Measurements from ENCODE around the gene RCOR1. TPM values are rescaled to one million over a fixed set of nuclear protein-coding genes. Genes with fewer than 3 reads are reported as not detected.

RCOR1 gene
- total and polyA plus RNA-seq, 11 donors, result 2.7 to 20.9 (median 12.1) TPM

DNA sequence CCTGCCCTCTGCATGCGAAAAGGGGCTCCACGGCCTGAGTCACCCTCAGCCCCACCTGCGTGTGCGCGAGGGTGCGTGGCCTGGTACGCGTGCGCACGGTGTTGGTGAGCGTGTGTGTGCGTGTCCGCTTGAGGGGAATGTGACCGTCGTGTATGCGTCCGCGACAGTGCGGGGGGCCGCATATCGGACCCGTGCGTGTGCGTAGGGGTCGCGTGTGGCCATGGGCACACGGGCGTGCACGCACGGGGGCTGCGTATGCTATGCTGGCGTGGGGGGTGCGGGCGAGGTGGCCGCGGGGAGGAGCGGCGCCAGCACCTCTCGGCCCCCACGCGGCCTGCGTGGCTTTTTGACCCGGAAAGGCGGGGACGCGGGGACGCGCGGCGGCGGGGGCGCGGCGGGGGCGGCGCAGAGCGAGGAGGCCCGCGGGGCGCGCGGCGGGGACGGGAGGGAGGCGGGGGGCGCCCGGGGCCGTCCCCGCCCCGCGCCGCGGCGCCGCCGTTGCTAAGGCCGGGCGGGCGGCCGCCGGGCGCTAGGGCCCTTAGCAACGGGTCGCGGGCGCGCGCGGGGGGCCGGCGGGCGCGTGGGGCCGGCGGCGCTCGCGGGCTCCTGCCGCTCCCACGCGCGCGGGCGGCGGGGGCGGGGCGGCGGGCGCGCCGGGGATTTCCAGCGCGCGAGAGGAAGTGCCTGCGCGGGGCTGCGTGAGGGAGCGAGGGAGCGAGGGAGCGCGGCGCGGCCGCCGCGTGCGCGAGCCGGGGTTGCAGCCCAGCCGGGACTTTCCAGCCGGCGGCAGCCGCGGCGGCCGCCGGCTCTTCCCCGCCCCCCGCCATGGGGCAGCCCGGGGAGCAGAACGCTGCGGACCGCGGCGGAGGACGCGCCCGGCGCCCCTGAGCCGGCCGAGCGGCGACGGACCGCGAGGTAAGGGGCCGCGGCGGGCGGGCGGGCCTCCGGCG is 184.6 kb downstream of the RCOR1 start, which contains the start of gene TRAF3:
TSS of gene TRAF3 (plus strand) at position 689 of the 950 bp plus-strand sequence. CDS start 92,753 bp downstream, outside the sequence.
- ATAC-seq, result peak in 3 of 4 donors; percentile 58 to 69 (median 60)
- H3K4me3 ChIP-seq, result peak within 1 kb of the TSS; percentile 54 to 97 (median 77)
- H3K36me3 ChIP-seq, result no peaks in the 10 kb centered on the region
- intact Hi-C loops (cut with DNase I), result loop anchor here in 4 of 10 donors (5.0 to 10.0 kb wide), 5 partner anchors 80 to 148 kb away; partner anchors contain the start of gene AMN (in 1 of the 4)
- no peaks in the 10 kb centered on the region for H3K27me3 ChIP-seq
- peaks cover 0 to 45% (median 8%) of the 10 kb centered on the region in 12 donors for H3K4me1 ChIP-seq
- DNase-seq, result peak; percentile 62 to 89 (median 79)
- 14 to 64% (median 29%) methylated on average over 18 to 163 of the region's 163 CpGs for WGBS, 4 donors
- H3K27ac ChIP-seq, result peak within 1 kb of the TSS in 11 of 12 donors; percentile 57 to 92 (median 80)
- TF ChIP-seq, protein P1, sequence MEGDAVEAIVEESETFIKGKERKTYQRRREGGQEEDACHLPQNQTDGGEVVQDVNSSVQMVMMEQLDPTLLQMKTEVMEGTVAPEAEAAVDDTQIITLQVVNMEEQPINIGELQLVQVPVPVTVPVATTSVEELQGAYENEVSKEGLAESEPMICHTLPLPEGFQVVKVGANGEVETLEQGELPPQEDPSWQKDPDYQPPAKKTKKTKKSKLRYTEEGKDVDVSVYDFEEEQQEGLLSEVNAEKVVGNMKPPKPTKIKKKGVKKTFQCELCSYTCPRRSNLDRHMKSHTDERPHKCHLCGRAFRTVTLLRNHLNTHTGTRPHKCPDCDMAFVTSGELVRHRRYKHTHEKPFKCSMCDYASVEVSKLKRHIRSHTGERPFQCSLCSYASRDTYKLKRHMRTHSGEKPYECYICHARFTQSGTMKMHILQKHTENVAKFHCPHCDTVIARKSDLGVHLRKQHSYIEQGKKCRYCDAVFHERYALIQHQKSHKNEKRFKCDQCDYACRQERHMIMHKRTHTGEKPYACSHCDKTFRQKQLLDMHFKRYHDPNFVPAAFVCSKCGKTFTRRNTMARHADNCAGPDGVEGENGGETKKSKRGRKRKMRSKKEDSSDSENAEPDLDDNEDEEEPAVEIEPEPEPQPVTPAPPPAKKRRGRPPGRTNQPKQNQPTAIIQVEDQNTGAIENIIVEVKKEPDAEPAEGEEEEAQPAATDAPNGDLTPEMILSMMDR (IDR thresholded peaks at IDR 0.05), result no peak
- no peak for TF ChIP-seq POLR2A (IDR thresholded peaks at IDR 0.05)
- no peaks in the 10 kb centered on the region for H3K9me3 ChIP-seq

DNA sequence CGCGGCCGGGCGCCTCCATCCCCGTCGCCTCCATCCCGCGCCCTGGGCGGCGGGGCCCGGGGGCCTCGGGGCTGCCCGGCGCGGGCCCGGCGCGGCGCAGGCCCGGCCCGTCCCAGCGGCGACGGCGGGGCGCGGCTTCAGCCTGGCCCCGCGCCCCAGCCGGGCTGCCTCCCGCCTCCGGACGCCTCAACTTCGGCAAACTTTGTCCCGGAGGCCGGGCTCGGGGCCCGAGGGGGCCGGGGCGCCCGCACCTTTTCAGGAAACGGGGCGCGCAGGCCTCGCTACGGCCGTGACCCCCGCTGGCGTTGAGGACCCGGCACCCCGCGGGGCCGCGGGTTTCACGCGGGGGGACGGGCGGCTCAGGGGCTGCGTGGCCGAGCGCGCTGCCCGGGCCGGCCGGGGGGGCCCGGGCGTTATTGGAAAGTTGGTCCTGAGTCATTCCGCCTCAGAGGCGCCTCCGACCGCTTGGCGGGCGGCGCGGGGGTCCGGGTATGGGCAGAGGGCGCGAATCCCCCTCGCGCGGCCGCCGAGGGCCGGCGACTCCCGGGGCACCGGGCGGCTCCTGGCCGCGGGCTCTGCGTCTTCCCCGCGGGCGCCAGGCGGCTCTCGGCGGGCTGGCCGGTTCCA is 185.4 kb downstream of the RCOR1 start:
- WGBS, 4 donors, result 1% methylated on average over 40 to 98 of the region's 98 CpGs; no CpG with 5 or more reads in 1 of the 4 donors
- no peaks in the 10 kb centered on the region for H3K27me3 ChIP-seq
- H3K9me3 ChIP-seq, result no peaks in the 10 kb centered on the region
- H3K36me3 ChIP-seq, result no peaks in the 10 kb centered on the region
- H3K4me3 ChIP-seq, result peak overlapping the region; percentile 54 to 97 (median 77)
- ATAC-seq, result peak in 2 of 4 donors; percentile 41 to 45
- H3K27ac ChIP-seq, result peak overlapping the region in 11 of 12 donors; percentile 54 to 92 (median 80)
- DNase-seq, result peak in 2 of 5 donors; percentile 9 to 32
- intact Hi-C loops (cut with DNase I), result loop anchor here in 4 of 10 donors (5.0 to 10.0 kb wide), 5 partner anchors 81 to 147 kb away; partner anchors contain the start of gene AMN (in 1 of the 4)
- TF ChIP-seq, protein P1 (IDR thresholded peaks at IDR 0.05), result no peak
- no peak for TF ChIP-seq POLR2A (IDR thresholded peaks at IDR 0.05)
- H3K4me1 ChIP-seq, result peaks cover 0 to 48% (median 8%) of the 10 kb centered on the region in 12 donors

DNA sequence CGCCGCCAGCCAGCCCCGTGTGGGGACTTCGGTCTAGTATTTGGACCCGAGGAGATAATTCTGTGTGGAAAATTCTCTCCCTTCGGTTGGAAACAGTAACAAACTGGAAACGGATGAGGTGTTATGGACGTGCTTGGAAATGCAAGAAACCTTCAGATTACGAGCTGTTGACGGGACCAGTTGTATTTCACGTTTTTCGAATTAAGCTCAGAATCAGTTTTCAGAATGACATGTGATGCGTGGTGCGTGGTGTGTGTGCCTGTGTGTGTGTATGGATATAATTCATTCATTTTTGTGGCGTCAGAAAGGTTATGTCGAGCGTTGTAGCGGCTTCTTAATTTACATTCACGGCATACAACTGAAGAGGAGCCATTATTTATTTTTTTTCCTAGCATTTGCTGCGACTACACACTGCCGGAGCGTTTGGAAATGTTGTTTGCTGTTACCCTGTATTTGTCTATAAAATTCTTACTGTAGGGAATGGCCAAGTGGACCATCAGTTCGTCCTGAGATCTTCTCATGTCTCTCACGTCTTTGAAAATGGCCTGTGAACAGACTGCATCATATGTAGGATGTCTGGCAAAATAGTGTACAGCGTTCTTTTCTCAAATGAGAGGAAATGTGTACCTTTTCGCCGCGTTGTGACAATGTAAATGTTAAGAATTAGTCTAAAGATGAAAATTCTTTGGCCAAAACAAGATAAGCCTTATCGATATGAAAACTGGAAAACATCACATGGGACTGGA is 186.1 kb downstream of the RCOR1 start:
- H3K9me3 ChIP-seq, result no peaks in the 10 kb centered on the region

More for the DNA sequence above, 186.1 kb downstream of the RCOR1 start:
- Histone ChIP-seq H3K4me1 (peaks cover 0 to 55% (median 8%) of the 10 kb centered on the region in 12 donors), H3K36me3 (no peaks in the 10 kb centered on the region), H3K27ac (peak overlapping the region in 10 of 12 donors; percentile 54 to 92 (median 82)), H3K4me3 (peak overlapping the region; percentile 54 to 97 (median 77)), H3K27me3 (no peaks in the 10 kb centered on the region)
- no peak for TF ChIP-seq POLR2A (IDR thresholded peaks at IDR 0.05)
- TF ChIP-seq, protein P1 (IDR thresholded peaks at IDR 0.05), result no peak
- intact Hi-C loops (cut with DNase I), result loop anchor here in 4 of 10 donors (5.0 to 10.0 kb wide), 5 partner anchors 81 to 146 kb away; partner anchors contain the start of gene AMN (in 1 of the 4)
- DNase-seq, result no peak
- ATAC-seq, result no peak
- WGBS, 4 donors, result 11 to 16% (median 15%) methylated on average over 29 of the region's 29 CpGs

Measured in heart left ventricle (tissue), 16 donors.